Astrocyte of the hippocampus (primary cell): ENCODE results near the gene CABCOCO1.
A peak's percentile ranks its signal among the peaks of the same experiment; 100 is the strongest.

Experiments
- DNase-seq: peaks from one replicate; pipeline ENCODE4 v3.0.0; 2011; ENCODE audit warnings: low read depth, low spot score

The CABCOCO1 gene

GRCh38 chr10:61812920-61813319 lies 150.2 kb downstream of the CABCOCO1 start:
- DNase-seq: no peak

DNA sequence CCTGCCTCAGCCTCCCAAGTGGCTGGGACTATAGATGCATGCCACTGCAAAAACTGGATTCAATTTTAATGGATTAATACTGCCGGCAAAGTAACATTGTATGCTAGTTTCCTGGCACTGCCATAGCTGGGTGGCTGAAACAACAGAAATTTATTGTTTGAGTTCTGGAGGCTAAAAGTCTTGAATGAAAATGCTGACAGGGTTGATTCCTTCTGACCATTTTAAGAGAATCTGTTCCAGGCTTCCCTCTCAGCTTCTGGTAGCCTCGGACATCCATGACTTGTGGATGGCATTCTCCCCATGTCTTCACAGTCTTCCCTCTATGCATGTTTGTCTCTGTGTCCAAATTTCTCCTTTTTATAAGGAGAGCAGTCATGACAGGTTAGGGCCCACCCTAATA lies 151.4 kb downstream of the CABCOCO1 start:
- DNase-seq: no peak

DNA sequence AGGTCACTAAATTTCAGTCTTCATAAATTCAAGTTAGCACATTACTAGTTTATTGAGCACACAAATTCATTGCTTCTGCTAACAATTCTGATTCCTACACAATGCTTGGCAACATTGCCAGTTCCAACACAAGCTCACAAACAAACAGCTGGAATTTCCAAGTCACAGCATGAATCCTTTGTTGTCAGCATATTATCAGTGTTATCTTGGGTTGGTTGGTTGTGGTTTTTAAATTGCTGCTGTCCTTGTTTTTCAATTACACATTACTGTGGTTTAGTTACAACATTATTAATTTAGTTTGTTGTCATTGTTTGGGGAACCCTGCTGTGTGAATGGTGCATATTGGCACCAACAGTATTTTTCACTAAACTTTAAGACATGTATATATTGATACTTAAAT lies 152.8 kb downstream of the CABCOCO1 start:
- peak; percentile 52 for DNase-seq
